Neural progenitor cell (in vitro differentiated cells): ENCODE data around the gene SSNA1. TPM values are rescaled to one million over a fixed set of nuclear protein-coding genes. Genes with fewer than 3 reads are reported as not detected.
A peak's percentile ranks its signal among the peaks of the same experiment; 100 is the strongest.

Experiments used
- DNase-seq: peaks from one replicate; pipeline ENCODE4 v3.0.0-alpha.2; 2016; ENCODE audit warnings: low spot score
- H2AFZ ChIP-seq: fragments of 200-600 bp; sonication (generic); replicated peaks from 2 replicates; pipeline ENCODE4 v1.6.1; 2016; ENCODE audit warnings: antibody characterized with exemption
- H3F3A ChIP-seq: fragments of 200-600 bp; sonication (generic); 2 replicates; pipeline ENCODE4 v1.6.1; 2016; ENCODE audit warnings: antibody characterized with exemption, low read depth
- H3K27ac ChIP-seq: fragments of 200-600 bp; sonication (generic); 2 replicates; pipeline ENCODE4 v1.5.1; 2016; ENCODE audit warnings: mild to moderate bottlenecking
- H3K27me3 ChIP-seq: fragments of 200-600 bp; sonication (generic); 2 replicates; pipeline ENCODE4 v1.6.1; 2016; ENCODE audit warnings: mild to moderate bottlenecking, moderate library complexity
- H3K36me3 ChIP-seq: fragments of 200-600 bp; sonication (generic); 2 replicates; pipeline ENCODE4 v1.5.1; 2016
- H3K4me1 ChIP-seq: fragments of 200-600 bp; sonication (generic); 2 replicates; pipeline ENCODE4 v1.6.1; 2016; ENCODE audit warnings: mixed run types
- H3K4me2 ChIP-seq: fragments of 200-600 bp; sonication (generic); 2 replicates; pipeline ENCODE4 v1.6.1; 2016
- H3K4me3 ChIP-seq: fragments of 200-600 bp; sonication (generic); 2 replicates; pipeline ENCODE4 v1.5.1; 2016
- H3K79me2 ChIP-seq: fragments of 200-600 bp; sonication (generic); 2 replicates; pipeline ENCODE4 v1.6.1; 2016; ENCODE audit warnings: low read depth
- H3K9ac ChIP-seq: fragments of 200-600 bp; sonication (generic); 2 replicates; pipeline ENCODE4 v1.6.1; 2016
- H3K9me3 ChIP-seq: fragments of 200-600 bp; sonication (generic); 2 replicates; pipeline ENCODE4 v1.5.1; 2016; ENCODE audit warnings: low read depth
- H4K20me1 ChIP-seq: fragments of 200-600 bp; sonication (generic); 2 replicates; pipeline ENCODE4 v1.6.1; 2016; ENCODE audit warnings: low read depth
- H3K27ac Mint-ChIP-seq: 3 replicates; pipeline ENCODE4 v1.8.0; 2021; ENCODE audit warnings: mixed read lengths
- H3K27me3 Mint-ChIP-seq: 2 replicates; pipeline ENCODE4 v1.8.0; 2022; ENCODE audit warnings: low read depth, mild to moderate bottlenecking, inconsistent platforms, moderate library complexity, mixed read lengths; ENCODE audit not compliant: insufficient read depth
- H3K36me3 Mint-ChIP-seq: 3 replicates; pipeline ENCODE4 v1.8.0; 2021; ENCODE audit warnings: mixed read lengths
- H3K4me1 Mint-ChIP-seq: 3 replicates; pipeline ENCODE4 v1.8.0; 2021; ENCODE audit warnings: mixed read lengths
- H3K4me3 Mint-ChIP-seq: 3 replicates; pipeline ENCODE4 v1.8.0; 2021; ENCODE audit warnings: mild to moderate bottlenecking, moderate library complexity, mixed read lengths
- H3K9me3 Mint-ChIP-seq: 3 replicates; pipeline ENCODE4 v1.8.0; 2020; ENCODE audit warnings: mixed read lengths
- CTCF ChIP-seq: fragments of 200-600 bp; sonication (generic); IDR thresholded peaks from 2 replicates; pipeline ENCODE4 v1.5.1; 2017; ENCODE audit warnings: antibody characterized with exemption, mild to moderate bottlenecking
- EZH2 ChIP-seq: fragments of 200-600 bp; sonication (generic); IDR thresholded peaks from 2 replicates; pipeline ENCODE4 v1.6.1; 2017; ENCODE audit warnings: antibody characterized with exemption, mild to moderate bottlenecking, moderate library complexity
- EZH2phosphoT487 ChIP-seq: fragments of 200-600 bp; sonication (generic); IDR thresholded peaks from 2 replicates; pipeline ENCODE4 v1.6.1; 2017; ENCODE audit warnings: antibody characterized with exemption
- total RNA-seq: library from RNA; depleted of rRNA; stranded (reverse); fragments of >200 nt; gene quantifications from 2 replicates; pipeline ENCODE4 v1.2.3, GENCODE V29; 2015; ENCODE audit warnings: low replicate concordance

The SSNA1 gene
- total RNA-seq, 1 donor from 2014 or later, result 27.9 TPM

GRCh38 chr9:137194909-137195308 is 6.4 kb downstream of the SSNA1 start:
- H3K9ac ChIP-seq, result no peak overlapping the region
- peaks cover 24% of the 10 kb centered on the region for H3K79me2 ChIP-seq
- H4K20me1 ChIP-seq, result peaks cover 73% of the 10 kb centered on the region
- H3K4me3 ChIP-seq, result no peak overlapping the region
- H3K4me3 Mint-ChIP-seq, result no peak overlapping the region
- H3K4me2 ChIP-seq, result no peak overlapping the region
- H3K27ac Mint-ChIP-seq, result no peak overlapping the region
- no peaks in the 10 kb centered on the region for H3K36me3 Mint-ChIP-seq
- H3K4me1 Mint-ChIP-seq, result peaks cover 17% of the 10 kb centered on the region
- no peaks in the 10 kb centered on the region for H3K9me3 Mint-ChIP-seq
- no peaks in the 10 kb centered on the region for H3K36me3 ChIP-seq
- H3F3A ChIP-seq, result no peaks in the 10 kb centered on the region
- H3K27me3 ChIP-seq, result peaks cover 6% of the 10 kb centered on the region
- TF ChIP-seq EZH2phosphoT487, result no peak
- TF ChIP-seq EZH2, result no peak
- no peak for TF ChIP-seq CTCF
- no peaks in the 10 kb centered on the region for H3K9me3 ChIP-seq
- H3K4me1 ChIP-seq, result peaks cover 7% of the 10 kb centered on the region
- no peak overlapping the region for H2AFZ ChIP-seq
- H3K27ac ChIP-seq, result no peak overlapping the region
- H3K27me3 Mint-ChIP-seq, result peaks cover 4% of the 10 kb centered on the region
- DNase-seq, result no peak

- H3K4me2 ChIP-seq, result no peak overlapping the region
- peaks cover 7% of the 10 kb centered on the region for H3K4me1 ChIP-seq
- no peaks in the 10 kb centered on the region for H3F3A ChIP-seq
- no peak overlapping the region for H3K4me3 Mint-ChIP-seq
- peaks cover 24% of the 10 kb centered on the region for H3K79me2 ChIP-seq
- no peak overlapping the region for H3K9ac ChIP-seq
- DNase-seq, result no peak
- H3K27ac Mint-ChIP-seq, result no peak overlapping the region
- peaks cover 4% of the 10 kb centered on the region for H3K27me3 Mint-ChIP-seq
- H4K20me1 ChIP-seq, result peaks cover 73% of the 10 kb centered on the region
- no peak overlapping the region for H3K27ac ChIP-seq
- H2AFZ ChIP-seq, result no peak overlapping the region
- H3K9me3 Mint-ChIP-seq, result no peaks in the 10 kb centered on the region
- H3K4me3 ChIP-seq, result no peak overlapping the region
- no peak for TF ChIP-seq EZH2phosphoT487
- TF ChIP-seq CTCF, result no peak
- no peak for TF ChIP-seq EZH2
- H3K36me3 ChIP-seq, result no peaks in the 10 kb centered on the region
- no peaks in the 10 kb centered on the region for H3K9me3 ChIP-seq
- peaks cover 14% of the 10 kb centered on the region for H3K4me1 Mint-ChIP-seq
- no peaks in the 10 kb centered on the region for H3K36me3 Mint-ChIP-seq
- H3K27me3 ChIP-seq, result peaks cover 7% of the 10 kb centered on the region
Measured at GRCh38 chr9:137195525-137196220, 7.2 kb downstream of the SSNA1 start.

GRCh38 chr9:137198051-137198901 is 9.8 kb downstream of the SSNA1 start:
- Histone ChIP-seq H3K4me2 (no peak overlapping the region), H3F3A (peaks cover 17% of the 10 kb centered on the region), H3K36me3 (no peaks in the 10 kb centered on the region), H3K27ac (no peak overlapping the region), H3K27me3 (peaks cover 7% of the 10 kb centered on the region), H2AFZ (no peak overlapping the region), H3K9me3 (no peaks in the 10 kb centered on the region), H3K4me3 (no peak overlapping the region), H3K4me1 (peaks cover 12% of the 10 kb centered on the region), H3K9ac (no peak overlapping the region), H4K20me1 (peaks cover 71% of the 10 kb centered on the region), H3K79me2 (peaks cover 38% of the 10 kb centered on the region)
- H3K9me3 Mint-ChIP-seq, result no peaks in the 10 kb centered on the region
- peaks cover 10% of the 10 kb centered on the region for H3K27me3 Mint-ChIP-seq
- H3K27ac Mint-ChIP-seq, result no peak overlapping the region
- TF ChIP-seq CTCF (no peak), EZH2 (no peak), EZH2phosphoT487 (no peak)
- H3K4me1 Mint-ChIP-seq, result peaks cover 20% of the 10 kb centered on the region
- H3K36me3 Mint-ChIP-seq, result peaks cover 4% of the 10 kb centered on the region
- peak overlapping the region; percentile 63 for H3K4me3 Mint-ChIP-seq
- DNase-seq, result no peak
